Mesenteric fat pad (tissue), 1 donor: ENCODE measurements around the gene NBR1. TPM values are rescaled to one million over a fixed set of nuclear protein-coding genes. Genes with fewer than 3 reads are reported as not detected.
A peak's percentile ranks its signal among the peaks of the same experiment; 100 is the strongest.
"Not testable (repeated sequence)": the region's sequence is repeated elsewhere in the genome, so short reads cannot be mapped to it uniquely, and the experiment has no call there.

ENCODE experiments used
- DNase-seq: peaks from one replicate; pipeline ENCODE4 v3.0.0-alpha.2; 2020; ENCODE audit warnings: low spot score
- total RNA-seq: library from RNA; stranded (reverse); fragmentation: NEBNext Ultra II Directional; extraction: Animal tissue kit (Norgen Biotek cat#: 25700); gene quantifications from one replicate; pipeline ENCODE4 v1.2.1, GENCODE V29; 2021
- donor health status: DM: yes; HTN: yes; CAD: no.

The NBR1 gene
- total RNA-seq, 1 donor from 2014 or later, result 57.1 TPM

DNA sequence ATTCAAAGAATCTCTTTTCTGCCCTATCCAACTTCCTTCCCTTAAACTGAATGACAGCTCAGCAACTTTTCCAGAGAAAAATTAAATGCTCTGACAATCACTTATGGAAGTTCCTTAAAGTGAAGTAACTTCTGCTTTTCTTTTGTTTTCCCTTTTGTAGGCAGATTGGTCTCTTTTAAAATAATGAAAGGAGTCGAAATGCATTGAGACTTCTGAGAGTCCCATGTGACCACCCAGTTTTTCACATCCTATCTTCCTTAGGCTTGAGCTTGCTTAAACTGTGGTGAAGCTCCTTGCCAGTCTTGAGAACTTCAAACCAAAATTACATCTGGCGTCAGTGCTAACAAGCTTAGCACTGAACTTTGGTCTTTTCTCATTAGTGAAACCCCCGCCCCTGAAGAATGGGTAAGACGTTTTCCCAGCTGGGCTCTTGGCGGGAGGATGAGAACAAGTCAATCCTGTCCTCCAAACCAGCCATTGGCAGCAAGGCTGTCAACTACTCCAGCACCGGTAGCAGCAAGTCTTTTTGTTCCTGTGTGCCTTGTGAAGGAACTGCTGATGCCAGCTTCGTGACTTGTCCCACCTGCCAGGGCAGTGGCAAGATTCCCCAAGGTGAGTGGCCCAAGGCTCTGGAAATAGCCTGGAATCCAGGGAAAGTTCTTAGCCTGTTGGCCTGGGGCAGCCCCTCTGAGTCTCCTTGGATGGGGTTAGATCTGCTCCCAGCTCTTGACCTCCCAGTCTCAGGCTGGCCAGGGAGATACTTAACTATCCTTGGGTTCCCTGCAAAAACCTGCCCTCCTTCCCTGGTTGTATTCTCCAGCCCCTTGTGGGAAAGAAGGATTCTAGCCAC lies 41.9 kb downstream of the NBR1 start:
- DNase-seq, result no peak

DNA sequence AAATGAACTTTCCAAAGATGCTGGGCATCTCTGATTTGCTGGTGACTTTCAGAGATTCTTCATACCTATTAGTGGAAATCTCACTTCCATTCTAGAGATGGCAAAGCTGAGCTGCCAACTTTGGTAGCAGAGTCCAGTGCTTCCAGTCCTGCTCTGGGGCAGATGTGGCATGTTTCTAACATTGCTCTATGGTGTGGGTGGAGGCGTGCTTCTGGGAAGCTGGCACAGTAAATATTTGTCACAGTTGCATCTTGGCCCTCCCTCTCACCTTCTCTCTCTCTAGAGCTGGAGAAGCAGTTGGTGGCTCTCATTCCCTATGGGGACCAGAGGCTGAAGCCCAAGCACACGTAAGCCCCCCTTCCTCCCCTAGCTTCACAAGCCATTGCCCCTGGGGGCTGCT lies 42.5 kb downstream of the NBR1 start:
- no peak for DNase-seq

DNA sequence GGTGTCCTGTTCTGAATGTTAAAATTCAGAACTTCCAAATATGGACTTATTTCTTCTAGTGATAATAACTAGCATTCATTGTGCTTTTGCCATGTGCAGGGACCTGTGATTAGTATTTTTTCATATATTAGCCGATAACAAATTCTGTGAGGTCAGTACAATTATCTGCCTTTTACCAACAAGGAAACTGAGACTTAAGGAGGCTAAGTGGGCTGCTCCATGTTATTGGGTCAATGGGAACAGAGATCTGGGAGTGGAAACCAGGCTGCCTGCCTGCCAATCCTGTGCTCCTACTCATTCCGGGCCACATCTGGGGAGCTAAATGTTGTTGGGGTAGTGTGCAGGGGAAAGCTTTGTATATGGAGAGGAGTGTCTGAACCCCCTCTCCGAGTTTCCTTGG lies 44.3 kb downstream of the NBR1 start:
- peak; percentile 45 for DNase-seq

DNA sequence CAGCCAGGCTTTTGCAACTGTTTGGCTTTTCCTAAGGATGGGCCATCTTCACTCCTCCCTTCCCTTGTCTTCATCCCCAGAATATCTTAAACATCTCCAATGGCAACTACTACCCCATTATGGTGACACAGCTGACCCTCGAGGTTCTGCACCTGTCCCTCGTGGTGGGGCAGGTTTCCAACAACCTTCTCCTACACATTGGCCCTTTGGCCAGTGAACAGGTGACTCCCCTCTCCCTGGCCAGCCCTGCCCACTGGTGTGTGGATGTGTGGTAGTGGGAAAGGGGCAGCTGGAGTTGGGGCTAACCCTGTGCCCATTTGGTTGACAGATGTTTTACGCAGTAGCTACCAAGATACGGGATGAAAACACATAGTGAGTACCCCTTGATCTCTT lies 45.4 kb downstream of the NBR1 start:
- DNase-seq, result peak; percentile 60

DNA sequence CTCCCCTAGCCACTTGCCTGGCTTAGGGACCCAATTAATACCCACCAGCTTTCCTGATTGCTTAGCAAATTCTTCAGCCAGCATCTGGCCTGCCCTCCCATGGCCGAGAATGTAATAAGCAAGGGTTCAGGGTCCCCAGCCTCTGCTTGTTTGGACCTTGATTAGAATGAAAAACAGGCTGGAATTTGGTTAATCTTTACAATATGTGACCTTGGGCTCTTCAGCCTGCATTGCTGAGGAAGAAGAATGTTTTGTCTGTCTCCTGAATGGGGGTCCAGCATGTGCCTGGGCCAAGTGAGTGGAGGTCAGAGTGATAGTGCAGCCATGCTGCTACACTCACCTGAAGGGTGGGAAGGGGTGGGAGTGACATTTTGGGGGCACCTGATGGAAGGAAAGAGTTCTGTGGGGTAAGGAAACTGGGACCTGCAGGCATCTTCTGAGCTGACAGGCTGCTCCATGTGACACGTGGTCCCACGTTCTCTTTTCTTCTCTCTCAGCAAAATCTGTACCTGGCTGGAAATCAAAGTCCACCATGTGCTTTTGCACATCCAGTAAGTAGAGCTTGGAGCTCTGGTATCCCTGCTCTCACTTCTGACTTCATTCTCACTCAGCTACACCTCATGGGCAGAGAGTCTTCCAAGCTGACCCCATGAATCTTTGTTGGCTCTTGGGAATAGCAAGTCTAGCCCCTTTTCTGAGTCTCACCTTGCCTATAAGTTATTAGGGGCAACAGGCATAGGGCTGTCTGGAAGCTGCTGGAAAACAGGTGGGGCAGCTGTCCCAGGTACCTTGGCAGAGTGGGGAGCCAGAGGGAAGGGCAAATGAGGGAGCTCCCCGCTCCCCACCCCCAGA lies 46.0 kb downstream of the NBR1 start:
- peak; percentile 30 for DNase-seq

DNA sequence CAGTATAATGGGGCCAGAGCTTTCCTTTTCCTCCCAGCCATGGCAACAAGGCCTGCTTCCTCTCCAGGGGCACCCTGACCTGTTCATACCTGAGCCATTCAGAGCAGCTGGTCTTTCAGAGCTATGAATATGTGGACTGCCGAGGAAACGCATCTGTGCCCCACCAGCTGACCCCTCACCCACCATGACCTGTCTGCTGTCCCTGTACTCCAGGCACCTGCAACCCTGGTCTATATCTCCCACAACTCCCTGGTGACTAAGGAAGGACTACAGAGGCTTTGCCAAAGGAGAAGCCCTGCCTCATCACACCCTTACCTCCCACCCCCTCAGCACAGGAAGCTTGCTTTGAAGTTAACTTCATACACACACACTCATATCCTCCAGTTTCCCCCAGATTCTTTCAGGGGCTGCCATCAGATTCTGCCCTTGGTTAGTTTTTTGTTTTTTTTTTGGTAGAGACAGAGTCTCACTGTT lies 46.6 kb downstream of the NBR1 start:
- no peak for DNase-seq

DNA sequence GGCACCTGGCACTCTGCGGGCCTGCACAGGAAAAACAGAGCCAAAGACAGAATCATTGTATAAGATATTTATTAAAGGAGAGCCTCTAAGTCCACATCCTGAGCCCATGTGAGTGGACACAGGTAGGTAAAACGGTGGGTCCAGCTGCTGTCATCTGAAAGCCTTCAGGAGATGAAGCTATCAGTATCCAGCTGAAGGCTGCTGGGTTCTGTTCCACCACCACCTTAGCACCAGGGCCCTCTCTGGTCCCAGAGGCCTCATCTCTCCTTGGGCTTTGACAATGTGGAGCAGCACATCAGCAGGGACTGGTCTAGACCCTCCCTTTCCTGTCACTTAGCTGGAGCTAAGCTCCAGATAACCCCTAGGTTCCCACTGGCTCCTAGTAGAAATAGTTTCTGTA lies 48.0 kb downstream of the NBR1 start:
- no peak for DNase-seq

DNA sequence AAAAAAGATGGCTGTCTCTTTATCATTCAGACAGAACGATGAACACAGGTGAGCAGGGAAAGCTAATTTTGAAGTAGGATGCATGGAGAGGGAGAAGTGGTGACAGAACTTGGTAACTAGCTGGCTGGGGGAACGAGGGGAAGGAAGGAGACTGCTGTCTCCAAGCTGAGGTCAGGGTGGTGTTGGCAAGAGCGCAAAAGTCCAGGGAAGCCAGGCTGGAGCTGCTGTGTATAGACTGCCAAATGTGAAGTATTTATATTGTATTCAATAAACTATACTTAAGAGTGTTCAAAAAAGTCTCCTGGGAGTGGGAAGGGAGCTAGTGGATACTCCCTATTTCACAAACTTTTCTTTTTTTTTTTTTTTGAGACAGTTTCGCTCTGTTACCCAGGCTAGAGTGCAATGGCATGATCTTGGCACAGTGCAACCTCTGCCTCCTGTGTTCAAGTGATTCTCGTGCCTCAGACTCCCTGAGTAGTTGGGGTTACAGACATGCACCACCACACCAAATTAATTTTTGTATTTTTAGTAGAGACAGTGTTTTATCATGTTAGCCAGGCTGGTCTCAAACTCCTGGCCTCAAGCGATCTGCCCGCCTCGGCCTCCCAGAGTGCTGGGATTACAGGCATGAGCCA lies 48.8 kb downstream of the NBR1 start:
- peak; percentile 67 for DNase-seq

DNA sequence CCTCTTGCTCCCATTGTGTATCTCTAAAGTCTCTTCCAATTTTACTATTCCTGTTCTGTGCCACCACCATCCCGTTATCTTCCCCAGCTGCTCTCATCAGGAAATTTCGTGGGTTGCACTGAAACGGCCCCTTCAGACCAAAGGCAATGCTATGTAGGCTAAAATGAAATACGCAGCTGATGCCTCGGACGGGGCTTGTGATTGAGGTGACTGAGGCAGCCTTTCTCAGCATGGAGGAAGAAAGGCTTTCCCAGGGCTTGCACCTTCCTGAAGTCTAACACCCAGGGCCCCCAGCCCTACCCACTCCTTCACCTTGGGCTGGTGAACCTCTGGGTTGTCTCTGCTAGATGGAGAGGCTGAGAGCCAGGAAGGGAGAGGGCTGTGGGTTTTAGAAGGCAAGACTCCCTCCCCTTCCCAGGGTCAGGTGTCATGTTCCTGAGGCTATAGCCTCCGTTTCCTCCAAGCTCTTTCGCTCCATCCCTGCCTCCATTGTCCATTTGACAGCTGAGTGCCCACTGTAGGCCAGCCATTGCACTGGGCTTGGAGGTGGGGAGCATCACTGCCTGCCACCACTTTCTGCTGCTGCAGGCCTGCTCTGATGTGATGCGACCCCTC lies 49.6 kb downstream of the NBR1 start:
- DNase-seq, result peak; percentile 67

DNA sequence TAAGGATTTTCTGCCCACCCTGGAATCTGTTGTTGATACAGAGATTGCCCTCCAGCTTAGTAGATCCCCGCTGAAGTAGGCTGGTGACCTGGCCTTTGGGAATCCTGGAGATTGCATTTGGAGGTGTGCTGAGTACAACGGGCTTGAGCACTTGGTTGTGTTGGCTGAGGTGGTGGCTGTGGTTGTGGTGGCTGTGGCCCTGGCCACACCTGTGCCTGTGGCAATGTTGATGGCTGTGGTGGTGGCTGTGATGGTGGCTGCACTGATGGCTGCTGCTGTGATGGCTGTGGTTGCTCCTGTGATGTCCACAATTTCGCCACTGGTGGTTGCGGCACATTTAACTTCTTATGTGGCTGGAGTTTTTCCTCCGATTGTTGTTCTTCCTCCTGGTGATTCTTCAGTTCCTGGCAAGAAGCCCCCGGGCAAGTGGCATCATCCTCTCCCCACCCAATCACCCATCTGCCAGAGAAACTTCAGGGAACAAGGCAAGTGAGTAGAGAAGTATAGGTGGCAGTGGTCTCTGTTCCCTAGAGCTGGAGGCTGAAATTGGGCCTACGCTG lies 53.2 kb downstream of the NBR1 start:
- peak; percentile 53 for DNase-seq

DNA sequence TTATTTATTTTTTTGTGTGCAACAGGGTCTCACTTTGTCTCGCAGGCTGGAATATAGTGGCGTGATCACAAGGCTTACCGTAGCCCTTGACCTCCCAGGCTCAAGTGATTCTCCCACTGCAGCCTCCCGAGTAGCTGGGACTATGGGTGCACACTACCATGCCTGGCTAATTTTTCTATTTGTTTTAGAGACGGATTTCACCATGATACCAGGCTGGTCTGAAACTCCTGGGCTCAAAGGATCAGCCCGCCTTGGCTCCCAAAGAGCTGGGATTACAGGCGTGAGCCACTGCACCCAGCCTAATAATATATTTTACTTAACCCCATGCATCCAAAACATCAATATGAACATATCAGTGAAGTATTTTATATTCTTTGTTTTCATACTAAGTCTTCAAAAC lies 55.4 kb downstream of the NBR1 start:
- peak; percentile 37 for DNase-seq

DNA sequence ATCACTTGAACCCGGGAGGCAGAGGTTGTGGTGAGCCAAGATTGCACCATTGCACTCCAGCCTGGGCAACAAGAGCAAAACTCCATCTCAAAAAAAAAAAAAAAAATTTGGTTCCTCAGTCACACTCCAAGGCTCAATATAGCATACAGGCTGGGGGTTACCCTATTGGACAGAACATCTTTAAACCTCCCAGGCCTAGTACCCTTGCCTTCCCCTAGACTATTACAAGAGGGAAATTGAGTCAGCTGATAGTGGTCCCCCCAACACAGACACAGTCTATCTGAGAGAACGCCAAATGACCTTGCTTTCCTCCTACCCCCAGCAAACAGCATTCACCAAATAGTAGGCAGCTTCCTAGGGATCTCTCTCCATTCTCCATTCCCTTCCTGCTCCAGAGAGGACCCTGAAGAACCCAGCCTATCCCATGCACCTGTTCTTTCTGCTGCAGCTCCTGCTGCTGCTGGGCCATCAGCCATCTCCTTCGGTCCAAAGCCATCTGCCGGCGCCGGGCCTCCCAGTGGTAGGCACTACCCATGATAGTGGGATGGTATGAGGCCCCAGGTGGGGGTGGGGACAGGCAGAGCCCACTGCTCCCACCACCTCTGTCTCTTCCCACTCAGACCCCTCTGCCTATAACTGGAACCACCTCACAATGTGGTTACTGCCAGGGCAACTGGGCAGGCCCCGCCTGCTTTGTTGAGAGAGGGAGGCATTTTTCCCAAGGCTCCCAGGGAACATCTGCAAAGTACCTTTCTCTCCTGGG lies 57.2 kb downstream of the NBR1 start, which contains the start of gene CCDC200:
Gene CCDC200, minus strand, starts transcription at position 604 of the 763 bp plus-strand sequence. Its CDS starts 69 bp downstream, at position 535.
- not testable (repeated sequence) for DNase-seq

DNA sequence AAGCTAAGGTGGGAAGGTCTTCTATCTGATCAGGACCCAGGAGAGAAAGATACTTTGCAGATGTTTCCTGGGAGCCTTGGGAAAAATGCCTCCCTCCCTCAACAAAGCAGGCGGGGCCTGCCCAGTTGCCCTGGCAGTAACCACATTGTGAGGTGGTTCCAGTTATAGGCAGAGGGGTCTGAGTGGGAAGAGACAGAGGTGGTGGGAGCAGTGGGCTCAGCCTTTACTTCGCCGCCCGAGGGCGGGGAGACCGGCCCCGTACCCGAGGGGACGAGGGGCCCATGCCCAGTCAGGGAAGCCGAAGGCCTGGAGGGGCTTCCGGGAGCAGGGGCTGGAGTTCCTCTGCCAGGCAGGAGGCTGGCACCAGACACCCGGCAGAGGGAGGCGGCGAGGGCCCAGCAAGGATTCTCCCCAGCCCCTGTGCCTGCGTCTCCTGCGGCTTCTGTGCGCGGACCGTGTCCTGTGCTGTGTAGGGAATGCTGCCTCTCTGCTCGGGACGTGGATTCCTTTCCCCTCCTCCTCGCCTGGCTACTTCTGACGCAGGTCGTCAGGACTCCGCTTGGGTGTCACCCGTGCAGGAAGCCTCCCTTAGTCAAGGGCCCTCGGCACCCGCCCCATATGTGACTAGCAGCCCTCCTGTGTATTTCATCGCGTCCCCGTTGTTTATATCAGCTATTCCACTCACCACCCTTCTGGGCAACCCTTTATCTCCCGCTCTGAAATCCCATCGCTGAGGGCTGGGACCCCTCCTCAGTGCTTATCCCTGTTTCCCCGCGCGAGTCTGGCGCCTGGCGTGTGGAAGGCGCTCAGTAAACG lies 60.4 kb downstream of the NBR1 start:
- not testable (repeated sequence) for DNase-seq

DNA sequence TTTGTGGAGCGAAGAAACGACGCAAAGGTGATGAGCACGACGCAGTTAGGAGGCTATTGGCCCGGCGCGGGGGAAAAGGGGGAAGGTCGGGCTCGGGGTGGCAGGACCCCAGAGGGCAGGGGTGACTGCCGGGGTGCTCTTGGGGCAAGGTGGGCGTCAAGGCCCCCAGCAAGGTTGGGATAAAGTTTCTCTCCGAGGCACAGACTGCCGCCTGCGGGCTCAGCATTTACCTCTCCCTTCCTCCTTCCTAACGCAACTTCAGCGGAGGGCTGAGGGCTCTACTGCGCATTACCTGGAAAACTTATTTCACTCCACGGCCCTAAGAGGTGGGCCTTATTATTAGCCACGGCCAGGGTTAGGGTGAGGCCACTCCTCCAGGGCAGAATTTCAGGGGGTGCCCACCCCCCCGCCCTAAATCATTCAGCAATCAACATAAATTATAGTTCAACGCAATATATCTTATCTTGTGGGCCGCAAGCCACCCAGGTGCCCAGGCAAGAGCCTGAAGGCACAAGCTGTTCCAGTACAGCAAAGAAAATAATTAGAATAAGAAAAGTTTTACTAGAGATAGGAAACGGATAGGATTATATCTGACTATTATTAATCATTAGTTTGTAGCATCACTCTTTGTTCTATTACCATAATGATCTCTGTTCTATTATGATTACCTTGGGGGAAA lies 61.1 kb downstream of the NBR1 start:
- peak; percentile 96 for DNase-seq

DNA sequence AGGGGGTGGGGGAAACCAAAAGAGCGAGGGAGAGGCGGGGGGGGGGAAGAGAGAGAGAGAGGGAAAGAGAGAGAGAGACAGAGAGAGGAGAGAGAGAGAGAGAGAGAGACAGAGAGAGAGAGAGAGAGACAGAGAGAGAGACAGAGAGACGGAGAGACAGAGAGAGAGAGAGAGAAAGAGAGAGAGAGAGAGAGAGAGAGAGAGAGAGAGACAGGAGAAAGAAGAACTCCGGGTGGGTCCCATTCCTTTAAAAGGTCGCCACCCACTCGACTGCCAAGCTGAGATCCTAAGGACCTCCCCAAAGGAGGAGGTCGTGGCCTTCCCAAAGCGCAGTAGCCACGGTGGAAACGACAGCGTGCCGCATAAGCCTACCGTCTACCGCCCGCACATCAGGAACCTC lies 62.2 kb downstream of the NBR1 start:
- not testable (repeated sequence) for DNase-seq

DNA sequence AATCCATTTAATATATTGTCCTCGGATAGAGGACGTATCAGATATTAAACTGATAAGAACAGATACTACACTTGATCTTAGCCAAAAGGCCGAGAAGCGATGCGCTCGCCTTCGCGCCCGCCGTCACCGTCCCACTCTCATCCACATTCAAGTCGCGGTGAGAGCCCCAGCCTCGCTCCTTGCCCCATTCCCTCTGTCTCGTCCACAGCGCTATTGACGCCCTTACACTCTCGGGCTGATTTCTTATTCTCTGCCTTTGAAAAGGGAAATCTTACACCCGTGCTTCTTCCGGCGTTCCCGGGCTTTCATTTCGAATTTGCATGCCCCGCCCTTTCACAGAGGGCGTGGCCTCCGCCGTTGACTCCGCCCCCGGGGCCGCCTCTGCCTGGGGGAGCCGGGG lies 62.9 kb downstream of the NBR1 start, which contains the start of gene RNU2-1:
Gene RNU2-1, minus strand, starts transcription at position 101 of the 400 bp plus-strand sequence.
- not testable (repeated sequence) for DNase-seq

DNA sequence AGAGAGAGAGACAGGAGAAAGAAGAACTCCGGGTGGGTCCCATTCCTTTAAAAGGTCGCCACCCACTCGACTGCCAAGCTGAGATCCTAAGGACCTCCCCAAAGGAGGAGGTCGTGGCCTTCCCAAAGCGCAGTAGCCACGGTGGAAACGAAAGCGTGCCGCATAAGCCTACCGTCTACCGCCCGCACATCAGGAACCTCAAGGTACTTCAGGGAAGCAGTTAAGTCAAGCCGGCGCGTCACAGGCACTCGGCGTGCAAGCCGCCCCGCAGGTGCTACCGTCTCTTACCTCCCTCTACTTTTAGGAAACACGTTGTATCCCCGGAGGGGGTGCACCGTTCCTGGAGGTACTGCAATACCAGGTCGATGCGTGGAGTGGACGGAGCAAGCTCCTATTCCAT lies 68.6 kb downstream of the NBR1 start:
- not testable (repeated sequence) for DNase-seq

DNA sequence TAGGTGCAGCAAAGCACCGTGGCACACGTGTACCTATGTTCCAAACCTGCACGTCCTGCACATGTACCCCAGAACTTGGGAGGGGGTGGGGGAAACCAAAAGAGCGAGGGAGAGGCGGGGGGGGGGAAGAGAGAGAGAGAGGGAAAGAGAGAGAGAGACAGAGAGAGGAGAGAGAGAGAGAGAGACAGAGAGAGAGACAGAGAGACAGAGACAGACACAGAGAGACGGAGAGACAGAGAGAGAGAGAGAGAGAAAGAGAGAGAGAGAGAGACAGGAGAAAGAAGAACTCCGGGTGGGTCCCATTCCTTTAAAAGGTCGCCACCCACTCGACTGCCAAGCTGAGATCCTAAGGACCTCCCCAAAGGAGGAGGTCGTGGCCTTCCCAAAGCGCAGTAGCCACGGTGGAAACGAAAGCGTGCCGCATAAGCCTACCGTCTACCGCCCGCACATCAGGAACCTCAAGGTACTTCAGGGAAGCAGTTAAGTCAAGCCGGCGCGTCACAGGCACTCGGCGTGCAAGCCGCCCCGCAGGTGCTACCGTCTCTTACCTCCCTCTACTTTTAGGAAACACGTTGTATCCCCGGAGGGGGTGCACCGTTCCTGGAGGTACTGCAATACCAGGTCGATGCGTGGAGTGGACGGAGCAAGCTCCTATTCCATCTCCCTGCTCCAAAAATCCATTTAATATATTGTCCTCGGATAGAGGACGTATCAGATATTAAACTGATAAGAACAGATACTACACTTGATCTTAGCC lies 69.8 kb downstream of the NBR1 start:
- not testable (repeated sequence) for DNase-seq
